ENCODE data around the gene RNF150. TPM values are rescaled to one million over a fixed set of nuclear protein-coding genes. Genes with fewer than 3 reads are reported as not detected.

The RNF150 gene
- total RNA-seq, 1 donor from 2014 or later: not detected

DNA sequence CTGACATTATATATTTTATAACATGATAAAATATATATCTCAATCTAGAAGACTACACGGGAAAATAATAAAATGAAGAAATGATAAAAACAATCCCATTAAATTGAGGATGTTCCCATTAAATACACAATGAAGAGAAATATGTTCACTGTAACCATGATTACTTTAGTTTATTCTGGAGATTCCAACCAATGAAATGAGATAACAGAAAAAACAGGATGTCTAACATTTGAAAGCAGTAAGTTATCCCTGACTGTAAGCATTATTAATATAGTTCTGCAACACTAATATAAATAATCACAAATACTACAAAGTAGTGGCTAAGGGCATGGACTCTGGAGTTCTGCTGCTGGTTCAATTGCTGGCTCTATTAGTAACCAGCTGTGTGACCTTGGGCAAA, 169.4 kb downstream of the RNF150 start:
- Mint-ChIP-seq H3K4me1 (no peaks in the 10 kb centered on the region), H3K36me3 (ENCODE audit: low read depth) (no peaks in the 10 kb centered on the region), H3K27me3 (peaks cover 4% of the 10 kb centered on the region), H3K9me3 (no peaks in the 10 kb centered on the region), H3K27ac (no peak overlapping the region), H3K4me3 (no peak overlapping the region)
- DNase-seq (no peak), ATAC-seq (ENCODE audit: low read depth) (no peak)
- intact Hi-C loops (cut with micrococcal nuclease): no loop called here
- TF ChIP-seq, protein P1, sequence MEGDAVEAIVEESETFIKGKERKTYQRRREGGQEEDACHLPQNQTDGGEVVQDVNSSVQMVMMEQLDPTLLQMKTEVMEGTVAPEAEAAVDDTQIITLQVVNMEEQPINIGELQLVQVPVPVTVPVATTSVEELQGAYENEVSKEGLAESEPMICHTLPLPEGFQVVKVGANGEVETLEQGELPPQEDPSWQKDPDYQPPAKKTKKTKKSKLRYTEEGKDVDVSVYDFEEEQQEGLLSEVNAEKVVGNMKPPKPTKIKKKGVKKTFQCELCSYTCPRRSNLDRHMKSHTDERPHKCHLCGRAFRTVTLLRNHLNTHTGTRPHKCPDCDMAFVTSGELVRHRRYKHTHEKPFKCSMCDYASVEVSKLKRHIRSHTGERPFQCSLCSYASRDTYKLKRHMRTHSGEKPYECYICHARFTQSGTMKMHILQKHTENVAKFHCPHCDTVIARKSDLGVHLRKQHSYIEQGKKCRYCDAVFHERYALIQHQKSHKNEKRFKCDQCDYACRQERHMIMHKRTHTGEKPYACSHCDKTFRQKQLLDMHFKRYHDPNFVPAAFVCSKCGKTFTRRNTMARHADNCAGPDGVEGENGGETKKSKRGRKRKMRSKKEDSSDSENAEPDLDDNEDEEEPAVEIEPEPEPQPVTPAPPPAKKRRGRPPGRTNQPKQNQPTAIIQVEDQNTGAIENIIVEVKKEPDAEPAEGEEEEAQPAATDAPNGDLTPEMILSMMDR (IDR thresholded peaks at IDR 0.05): no peak
- CTCF ChIA-PET: no interaction called here
- POLR2A ChIA-PET: no interaction called here

GRCh38 chr4:140955641-140956040, 177.6 kb downstream of the RNF150 start:
- TF ChIP-seq, protein P1 (IDR thresholded peaks at IDR 0.05): no peak
- no peak overlapping the region for H3K4me3 Mint-ChIP-seq
- ATAC-seq (ENCODE audit: low read depth): no peak
- intact Hi-C loops (cut with micrococcal nuclease): no loop called here
- ChIA-PET POLR2A (no interaction called here), CTCF (no interaction called here)
- H3K9me3 Mint-ChIP-seq: peaks cover 4% of the 10 kb centered on the region
- peaks cover 9% of the 10 kb centered on the region for H3K27me3 Mint-ChIP-seq
- H3K27ac Mint-ChIP-seq: no peak overlapping the region
- no peaks in the 10 kb centered on the region for H3K4me1 Mint-ChIP-seq
- H3K36me3 Mint-ChIP-seq (ENCODE audit: low read depth): no peaks in the 10 kb centered on the region
- no peak for DNase-seq

- POLR2A ChIA-PET: no interaction called here
- no peaks in the 10 kb centered on the region for H3K4me1 Mint-ChIP-seq
- ATAC-seq (ENCODE audit: low read depth) (no peak), DNase-seq (no peak)
- H3K36me3 Mint-ChIP-seq (ENCODE audit: low read depth): no peaks in the 10 kb centered on the region
- intact Hi-C loops (cut with micrococcal nuclease): no loop called here
- H3K27ac Mint-ChIP-seq: no peak overlapping the region
- H3K9me3 Mint-ChIP-seq: peaks cover 4% of the 10 kb centered on the region
- CTCF ChIA-PET: no interaction called here
- peaks cover 9% of the 10 kb centered on the region for H3K27me3 Mint-ChIP-seq
- no peak overlapping the region for H3K4me3 Mint-ChIP-seq
- TF ChIP-seq, protein P1 (IDR thresholded peaks at IDR 0.05): no peak
Observed at GRCh38 chr4:140952717-140953116, 180.6 kb downstream of the RNF150 start.

DNA sequence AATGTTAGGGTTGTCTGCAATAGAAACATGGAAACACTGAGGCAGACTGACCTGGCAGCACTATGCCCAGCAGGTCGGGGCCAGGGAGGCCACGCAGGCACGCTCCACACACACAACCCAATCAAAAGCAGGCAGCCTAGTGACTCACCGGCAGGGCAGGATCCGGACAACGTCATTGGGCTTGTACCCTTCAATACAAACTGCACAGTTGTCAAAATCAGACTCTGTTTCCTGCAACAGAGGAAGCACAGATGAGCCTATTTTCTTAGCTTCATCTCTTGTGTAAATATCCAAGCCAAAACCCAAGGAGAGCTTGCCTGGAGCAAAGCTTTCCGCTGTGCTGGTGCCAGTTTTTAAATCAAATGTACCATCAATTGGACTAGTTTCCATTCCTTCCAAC, 185.8 kb downstream of the RNF150 start:
- Mint-ChIP-seq H3K27me3 (peaks cover 12% of the 10 kb centered on the region), H3K27ac (no peak overlapping the region), H3K9me3 (no peaks in the 10 kb centered on the region), H3K4me3 (no peak overlapping the region), H3K4me1 (no peaks in the 10 kb centered on the region), H3K36me3 (ENCODE audit: low read depth) (no peaks in the 10 kb centered on the region)
- ATAC-seq (ENCODE audit: low read depth) (no peak), DNase-seq (no peak)
- TF ChIP-seq, protein P1 (IDR thresholded peaks at IDR 0.05): no peak
- CTCF ChIA-PET: no interaction called here
- intact Hi-C loops (cut with micrococcal nuclease): no loop called here
- POLR2A ChIA-PET: no interaction called here

DNA sequence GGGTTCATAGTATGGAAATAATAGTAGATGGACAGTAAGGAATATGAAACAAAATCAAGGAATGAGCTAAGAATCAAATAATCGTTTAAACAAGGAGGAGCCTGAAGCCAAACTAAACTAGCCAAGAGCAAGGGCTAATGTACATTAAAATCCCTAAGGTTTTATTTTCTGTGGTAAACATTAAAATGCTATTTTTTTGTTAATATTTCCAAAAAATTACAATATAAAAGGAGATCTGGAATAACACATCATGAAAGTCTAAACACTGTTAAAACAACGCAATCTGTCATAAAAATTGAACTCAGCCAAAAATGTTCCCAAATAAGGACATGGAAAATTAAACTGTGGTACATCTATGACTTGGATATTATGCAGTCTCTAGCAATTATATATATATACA, 188.2 kb downstream of the RNF150 start:
- Mint-ChIP-seq H3K4me3 (no peak overlapping the region), H3K36me3 (ENCODE audit: low read depth) (no peaks in the 10 kb centered on the region), H3K27me3 (peaks cover 10% of the 10 kb centered on the region), H3K4me1 (no peaks in the 10 kb centered on the region), H3K9me3 (no peaks in the 10 kb centered on the region), H3K27ac (no peak overlapping the region)
- ChIA-PET POLR2A (no interaction called here), CTCF (no interaction called here)
- intact Hi-C loops (cut with micrococcal nuclease): no loop called here
- no peak for ATAC-seq (ENCODE audit: low read depth)
- DNase-seq: no peak
- TF ChIP-seq, protein P1 (IDR thresholded peaks at IDR 0.05): no peak

Data from activated B cell treated with CpG ODN at 0.5 μM for 24 hours (primary cell).